Left hindlimb (tissue), 1 donor: ENCODE results near the gene TMEM79.

Experiments used
- DNase-seq: peaks from one replicate; pipeline ENCODE4 v3.0.0-alpha.2; 2018

Gene TMEM79, protein sequence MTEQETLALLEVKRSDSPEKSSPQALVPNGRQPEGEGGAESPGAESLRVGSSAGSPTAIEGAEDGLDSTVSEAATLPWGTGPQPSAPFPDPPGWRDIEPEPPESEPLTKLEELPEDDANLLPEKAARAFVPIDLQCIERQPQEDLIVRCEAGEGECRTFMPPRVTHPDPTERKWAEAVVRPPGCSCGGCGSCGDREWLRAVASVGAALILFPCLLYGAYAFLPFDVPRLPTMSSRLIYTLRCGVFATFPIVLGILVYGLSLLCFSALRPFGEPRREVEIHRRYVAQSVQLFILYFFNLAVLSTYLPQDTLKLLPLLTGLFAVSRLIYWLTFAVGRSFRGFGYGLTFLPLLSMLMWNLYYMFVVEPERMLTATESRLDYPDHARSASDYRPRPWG

DNA sequence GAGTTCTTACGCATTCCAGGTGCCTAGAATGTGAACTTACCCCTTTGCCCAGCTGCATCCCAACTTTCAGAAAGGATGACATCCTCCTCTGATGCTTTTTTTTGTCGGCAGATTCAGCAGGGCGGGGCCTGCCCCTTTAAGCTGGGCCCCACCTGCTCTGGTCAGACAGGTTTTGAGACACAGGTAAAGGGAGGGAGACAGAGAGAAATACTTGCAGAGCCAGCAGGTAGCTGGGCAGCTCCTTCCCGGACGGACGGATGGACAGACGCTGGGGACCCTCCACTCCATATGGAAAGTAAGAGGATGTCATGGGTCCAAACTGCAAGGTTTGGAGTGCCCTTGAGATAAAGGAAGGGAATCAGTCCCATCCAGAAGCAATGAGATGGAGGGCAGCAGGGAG is at the start of gene TMEM79:
Gene TMEM79 (plus strand): TSS at position 214 of the 400 bp plus-strand sequence. CDS start 902 bp downstream, outside the sequence.
- DNase-seq: no peak

GRCh38 chr1:156236164-156236563 is 48.0 kb upstream of the TMEM79 start:
- DNase-seq: no peak

GRCh38 chr1:156238248-156238647 is 45.9 kb upstream of the TMEM79 start:
- no peak for DNase-seq

GRCh38 chr1:156241311-156241811 is 42.8 kb upstream of the TMEM79 start:
- DNase-seq: peak; percentile 65

DNA sequence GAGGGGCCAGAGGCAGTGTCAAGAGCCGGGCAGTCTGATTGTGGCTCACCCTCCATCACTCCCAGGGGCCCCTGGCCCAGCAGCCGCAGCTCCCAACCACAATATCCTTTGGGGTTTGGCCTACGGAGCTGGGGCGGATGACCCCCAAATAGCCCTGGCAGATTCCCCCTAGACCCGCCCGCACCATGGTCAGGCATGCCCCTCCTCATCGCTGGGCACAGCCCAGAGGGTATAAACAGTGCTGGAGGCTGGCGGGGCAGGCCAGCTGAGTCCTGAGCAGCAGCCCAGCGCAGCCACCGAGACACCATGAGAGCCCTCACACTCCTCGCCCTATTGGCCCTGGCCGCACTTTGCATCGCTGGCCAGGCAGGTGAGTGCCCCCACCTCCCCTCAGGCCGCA is 42.2 kb upstream of the TMEM79 start, which contains the start of gene BGLAP:
Gene BGLAP (plus strand): TSS at position 259 of the 400 bp plus-strand sequence. CDS start 48 bp downstream, at position 307.
- DNase-seq: no peak

DNA sequence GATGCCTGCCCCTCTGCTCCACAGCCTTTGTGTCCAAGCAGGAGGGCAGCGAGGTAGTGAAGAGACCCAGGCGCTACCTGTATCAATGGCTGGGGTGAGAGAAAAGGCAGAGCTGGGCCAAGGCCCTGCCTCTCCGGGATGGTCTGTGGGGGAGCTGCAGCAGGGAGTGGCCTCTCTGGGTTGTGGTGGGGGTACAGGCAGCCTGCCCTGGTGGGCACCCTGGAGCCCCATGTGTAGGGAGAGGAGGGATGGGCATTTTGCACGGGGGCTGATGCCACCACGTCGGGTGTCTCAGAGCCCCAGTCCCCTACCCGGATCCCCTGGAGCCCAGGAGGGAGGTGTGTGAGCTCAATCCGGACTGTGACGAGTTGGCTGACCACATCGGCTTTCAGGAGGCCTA is 41.4 kb upstream of the TMEM79 start:
- DNase-seq: no peak

- no peak for DNase-seq
Observed at GRCh38 chr1:156244126-156244525, 40.0 kb upstream of the TMEM79 start.

DNA sequence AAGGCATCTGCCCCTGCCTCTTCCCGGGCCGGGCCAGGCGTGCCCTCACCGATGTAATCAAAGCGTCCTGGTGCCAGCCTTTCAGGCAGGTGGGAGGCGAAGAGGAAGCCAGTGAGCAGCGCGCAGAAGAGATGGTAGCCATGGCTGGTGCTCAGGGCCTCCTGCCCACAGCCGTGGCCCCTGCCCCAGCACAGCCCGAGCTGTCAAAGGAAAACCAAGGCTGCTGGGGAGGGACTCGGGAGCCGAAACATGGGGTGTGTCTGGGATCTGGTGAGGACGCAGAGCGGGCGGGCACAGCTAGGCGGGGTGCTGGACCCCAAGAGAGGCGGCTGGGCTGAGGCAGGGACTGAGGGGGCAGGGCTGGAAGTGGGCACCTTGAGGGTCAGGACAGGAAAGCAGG is 39.4 kb upstream of the TMEM79 start:
- no peak for DNase-seq

- no peak for DNase-seq
Observed at GRCh38 chr1:156245451-156246232, 38.5 kb upstream of the TMEM79 start.

GRCh38 chr1:156246241-156246780 is 37.8 kb upstream of the TMEM79 start:
- no peak for DNase-seq

DNA sequence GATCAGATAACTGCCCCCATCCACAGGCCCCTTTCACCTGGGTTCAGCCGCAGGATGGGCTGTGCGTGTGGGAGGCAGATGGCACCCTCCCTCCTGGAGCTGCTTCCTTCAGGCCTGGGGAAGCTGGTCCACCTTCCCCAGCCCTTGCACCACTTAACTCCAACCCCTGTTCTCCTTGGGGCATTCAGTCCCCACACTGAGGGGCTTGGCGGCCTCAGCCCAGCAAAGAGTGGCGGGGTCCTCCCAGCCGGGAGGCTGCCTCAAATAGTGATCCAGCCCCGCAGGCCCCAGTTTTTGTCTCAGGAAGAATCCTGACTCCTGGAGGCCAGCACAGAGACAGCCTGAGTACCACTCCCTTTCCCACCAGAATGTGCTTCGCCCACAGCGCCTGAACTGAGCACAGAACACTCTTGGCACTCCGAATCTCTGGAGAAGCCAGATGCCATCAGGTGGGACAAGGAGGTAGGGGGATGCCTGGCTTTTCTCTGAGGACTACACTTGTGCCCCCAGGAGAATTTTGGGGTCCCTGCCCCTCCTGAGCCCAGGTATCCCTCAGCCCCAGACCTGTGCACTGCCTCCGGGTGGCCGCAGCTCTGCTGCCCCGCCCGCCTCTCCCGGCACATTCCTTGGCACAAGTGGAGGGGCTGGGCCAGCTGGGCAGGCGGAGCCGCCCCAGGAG is 37.2 kb upstream of the TMEM79 start:
- DNase-seq: no peak

GRCh38 chr1:156247460-156248322 is 36.4 kb upstream of the TMEM79 start, which contains the start of gene PAQR6:
Gene PAQR6 (minus strand): TSS chr1:156248056. CDS start chr1:156246731, 1,325 bp downstream.
- DNase-seq: no peak

GRCh38 chr1:156248323-156248683 is 35.8 kb upstream of the TMEM79 start:
- DNase-seq: no peak

- no peak for DNase-seq
Observed at GRCh38 chr1:156249593-156249992, 34.5 kb upstream of the TMEM79 start.

GRCh38 chr1:156251527-156251926 is 32.6 kb upstream of the TMEM79 start:
- DNase-seq: no peak

DNA sequence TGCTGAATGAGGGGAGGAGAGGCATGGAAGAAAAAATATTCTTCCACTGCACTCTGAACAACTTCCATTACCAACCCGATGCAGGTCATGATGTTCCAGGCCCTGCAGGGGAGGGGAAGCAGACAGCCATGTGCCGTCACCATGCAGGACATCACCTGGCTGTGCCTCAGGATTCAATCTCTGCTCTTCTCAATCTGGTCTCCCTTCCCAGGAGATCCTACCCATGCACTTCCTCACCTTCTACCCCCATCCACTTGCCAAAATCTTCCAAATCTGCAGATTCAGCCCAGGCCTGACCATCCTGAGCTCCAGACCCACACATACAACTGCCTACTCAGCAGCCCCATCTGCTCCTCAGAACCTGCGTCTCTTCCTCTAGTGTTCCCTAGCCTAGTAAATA is 30.5 kb upstream of the TMEM79 start:
- no peak for DNase-seq

DNA sequence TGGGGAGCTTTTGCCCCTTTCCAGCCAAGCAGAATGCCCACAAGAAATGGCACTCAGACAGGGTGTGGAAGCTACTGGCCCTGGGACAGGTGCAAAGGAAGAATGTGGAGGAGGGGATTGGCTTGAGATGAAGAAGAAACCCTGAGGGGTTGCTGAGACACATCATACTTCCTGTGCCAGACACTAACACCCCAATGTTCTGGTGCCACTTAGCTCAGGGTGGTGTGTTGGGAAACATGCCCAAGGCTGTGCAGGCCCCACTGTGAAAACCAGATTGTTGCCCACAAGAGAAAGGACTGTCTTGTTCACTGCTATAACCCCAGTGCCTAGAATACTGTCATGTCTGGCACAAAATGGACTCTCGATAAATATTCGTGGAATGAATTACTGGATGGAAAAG is 26.4 kb upstream of the TMEM79 start:
- DNase-seq: no peak

DNA sequence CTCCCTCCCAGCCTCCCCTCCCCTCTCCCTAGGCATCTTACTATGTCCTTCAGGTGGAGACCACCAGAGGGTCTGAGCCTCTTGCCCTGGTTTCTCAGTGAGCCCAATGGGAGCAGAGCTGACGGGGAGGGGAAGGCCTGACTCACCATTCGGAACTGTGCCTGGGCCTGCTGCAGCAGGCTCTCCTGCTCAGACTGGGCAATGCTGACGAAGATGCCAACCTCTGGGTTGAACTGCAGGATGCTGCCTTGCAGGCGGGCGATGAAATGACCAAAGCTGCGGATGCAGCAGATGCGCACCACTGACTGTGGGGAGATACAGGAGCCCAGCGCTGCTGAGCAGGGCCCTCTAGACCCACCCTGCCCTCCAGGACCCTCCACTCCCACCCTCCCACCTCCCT is 25.3 kb upstream of the TMEM79 start:
- no peak for DNase-seq

GRCh38 chr1:156259805-156260204 is 24.3 kb upstream of the TMEM79 start:
- DNase-seq: no peak

DNA sequence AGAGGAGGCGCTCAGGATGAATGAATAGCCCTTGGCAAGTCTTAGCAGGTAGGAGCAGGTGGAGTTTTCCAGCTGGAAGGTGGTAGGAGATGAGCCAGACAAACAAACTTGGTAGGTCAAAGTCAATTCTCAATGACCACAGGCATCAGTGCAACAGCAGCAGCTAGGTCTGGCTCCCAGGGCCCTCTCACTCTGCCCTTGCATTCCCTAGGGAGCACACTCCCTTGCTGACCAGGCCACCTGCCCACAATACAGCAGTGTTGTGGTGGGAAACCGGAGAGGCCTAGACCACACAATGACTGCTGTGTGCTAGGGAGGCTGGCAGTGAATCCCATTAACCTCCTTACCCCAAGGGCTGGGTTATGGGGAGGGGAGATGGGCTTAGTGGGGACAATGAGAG is 23.2 kb upstream of the TMEM79 start:
- DNase-seq: no peak

DNA sequence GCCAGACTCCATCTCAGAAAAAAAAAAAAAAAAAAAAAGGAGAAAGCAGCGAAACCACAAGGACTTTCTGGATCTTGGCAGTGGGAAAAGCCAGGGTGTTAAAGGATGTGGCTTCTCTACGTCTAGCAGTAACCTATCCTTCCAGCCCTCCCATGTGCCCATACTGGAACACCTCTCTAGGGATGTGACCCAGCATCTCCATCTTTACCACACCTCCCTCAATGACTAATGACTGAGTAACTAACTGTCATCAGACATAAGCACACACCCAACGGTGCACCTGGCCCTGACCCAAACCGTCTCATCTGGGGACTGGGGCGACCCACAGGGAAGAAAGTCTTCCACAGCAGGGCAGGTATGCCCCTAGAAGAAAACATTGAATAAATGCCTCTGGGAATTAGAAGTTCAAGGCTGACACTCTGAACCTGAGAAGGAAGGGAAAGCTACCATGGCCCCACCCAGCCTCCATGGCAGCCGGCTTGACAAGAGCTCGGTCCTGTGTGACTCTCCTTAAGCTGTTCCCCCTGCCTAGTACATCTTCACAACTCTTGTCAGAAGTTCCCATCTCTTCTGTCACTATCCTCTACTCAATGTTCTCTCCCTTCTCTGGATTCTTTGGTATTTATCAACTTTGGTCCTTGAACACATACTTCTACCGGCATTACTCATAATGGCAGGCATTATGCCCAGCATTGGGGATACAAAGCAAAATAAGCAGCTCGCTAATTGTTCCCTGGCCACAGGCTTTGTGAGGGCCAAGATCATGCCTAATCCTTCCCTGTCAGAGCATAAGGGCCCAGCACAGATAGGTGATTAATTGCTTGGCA is 21.5 kb upstream of the TMEM79 start:
- no peak for DNase-seq
